Activated T-helper 17 cell treated with anti-CD3 and anti-CD28 coated beads, Interleukin-2, amount 50 U/mL, for 72 hours (primary cell): ENCODE data around the gene THG1L. TPM values are rescaled to one million over a fixed set of nuclear protein-coding genes. Genes with fewer than 3 reads are reported as not detected.
"Not testable (repeated sequence)": the region's sequence is repeated elsewhere in the genome, so short reads cannot be mapped to it uniquely, and the experiment has no call there.

Source experiments
- ATAC-seq: fragments of 150-1000 bp; cut with Tn5 transposase; replicated peaks from 2 replicates; pipeline ENCODE4 v1.10.0; 2021; ENCODE audit warnings: mild to moderate bottlenecking, moderate library complexity
- H3K27ac Mint-ChIP-seq: one replicate; pipeline ENCODE4 v1.8.0; 2022; ENCODE audit warnings: mixed read lengths
- H3K27me3 Mint-ChIP-seq: one replicate; pipeline ENCODE4 v1.8.0; 2022; ENCODE audit warnings: mixed read lengths
- H3K36me3 Mint-ChIP-seq: one replicate; pipeline ENCODE4 v1.8.0; 2022; ENCODE audit warnings: low read depth, mild to moderate bottlenecking, mixed read lengths
- H3K4me1 Mint-ChIP-seq: one replicate; pipeline ENCODE4 v1.8.0; 2022; ENCODE audit warnings: mixed read lengths
- H3K4me3 Mint-ChIP-seq: one replicate; pipeline ENCODE4 v1.8.0; 2022; ENCODE audit warnings: mild to moderate bottlenecking, mixed read lengths
- H3K9me3 Mint-ChIP-seq: one replicate; pipeline ENCODE4 v1.8.0; 2022; ENCODE audit warnings: mixed read lengths
- total RNA-seq, 2 donors: library from RNA; stranded (reverse); gene quantifications; one replicate each; pipeline ENCODE4 v1.2.3, GENCODE V29; 2022

The THG1L gene
- total RNA-seq = 10 to 100 TPM; 11.0 to 12.1 TPM

GRCh38 chr5:157731272-157732129, at the start of gene THG1L:
Gene THG1L (plus strand): TSS chr5:157731420. CDS start chr5:157731441, 21 bp downstream.
- no peaks in the 10 kb centered on the region for H3K9me3 Mint-ChIP-seq
- peaks cover 56% of the 10 kb centered on the region for H3K36me3 Mint-ChIP-seq
- H3K27me3 Mint-ChIP-seq = no peaks in the 10 kb centered on the region
- peak; percentile 95 for ATAC-seq
- H3K4me3 Mint-ChIP-seq = peak within 1 kb of the TSS; percentile 96
- peak within 1 kb of the TSS; percentile 98 for H3K27ac Mint-ChIP-seq
- H3K4me1 Mint-ChIP-seq = peaks cover 20% of the 10 kb centered on the region

- Mint-ChIP-seq H3K27me3 (no peaks in the 10 kb centered on the region), H3K4me3 (no peak overlapping the region), H3K4me1 (no peaks in the 10 kb centered on the region), H3K27ac (no peak overlapping the region), H3K36me3 (no peaks in the 10 kb centered on the region), H3K9me3 (no peaks in the 10 kb centered on the region)
- ATAC-seq = no peak
Observed at GRCh38 chr5:157682257-157682656, 49.0 kb upstream of the THG1L start.

- not testable (repeated sequence) for H3K4me1 Mint-ChIP-seq, H3K4me3 Mint-ChIP-seq, H3K27me3 Mint-ChIP-seq, H3K27ac Mint-ChIP-seq, H3K9me3 Mint-ChIP-seq, ATAC-seq, H3K36me3 Mint-ChIP-seq
Observed at GRCh38 chr5:157686276-157687197, 44.7 kb upstream of the THG1L start.

GRCh38 chr5:157687198-157687554, 44.0 kb upstream of the THG1L start:
- H3K9me3 Mint-ChIP-seq = no peaks in the 10 kb centered on the region
- H3K4me1 Mint-ChIP-seq = no peaks in the 10 kb centered on the region
- no peak for ATAC-seq
- no peak overlapping the region for H3K4me3 Mint-ChIP-seq
- H3K27me3 Mint-ChIP-seq = no peaks in the 10 kb centered on the region
- no peaks in the 10 kb centered on the region for H3K36me3 Mint-ChIP-seq
- H3K27ac Mint-ChIP-seq = no peak overlapping the region

GRCh38 chr5:157689942-157690689, 41.1 kb upstream of the THG1L start:
- Mint-ChIP-seq H3K27me3 (no peaks in the 10 kb centered on the region), H3K4me1 (no peaks in the 10 kb centered on the region), H3K9me3 (no peaks in the 10 kb centered on the region), H3K4me3 (no peak overlapping the region), H3K36me3 (no peaks in the 10 kb centered on the region), H3K27ac (no peak overlapping the region)
- ATAC-seq = peak; percentile 64

GRCh38 chr5:157690690-157691433, 40.4 kb upstream of the THG1L start:
- Mint-ChIP-seq H3K36me3 (no peaks in the 10 kb centered on the region), H3K27ac (no peak overlapping the region), H3K4me3 (peak overlapping the region; percentile 3), H3K4me1 (no peaks in the 10 kb centered on the region), H3K27me3 (no peaks in the 10 kb centered on the region), H3K9me3 (no peaks in the 10 kb centered on the region)
- peak; percentile 9 for ATAC-seq

- H3K4me1 Mint-ChIP-seq, H3K9me3 Mint-ChIP-seq: not testable (repeated sequence)
Observed at GRCh38 chr5:157693816-157694215, 37.4 kb upstream of the THG1L start.

GRCh38 chr5:157696154-157696553, 35.1 kb upstream of the THG1L start:
- H3K27me3 Mint-ChIP-seq, H3K4me3 Mint-ChIP-seq, H3K4me1 Mint-ChIP-seq, H3K36me3 Mint-ChIP-seq, H3K27ac Mint-ChIP-seq, ATAC-seq, H3K9me3 Mint-ChIP-seq: not testable (repeated sequence)

More at GRCh38 chr5:157693816-157694215, 37.4 kb upstream of the THG1L start:
- H3K4me3 Mint-ChIP-seq, H3K27me3 Mint-ChIP-seq, ATAC-seq, H3K36me3 Mint-ChIP-seq, H3K27ac Mint-ChIP-seq: not testable (repeated sequence)

GRCh38 chr5:157698674-157699073, 32.5 kb upstream of the THG1L start:
- H3K9me3 Mint-ChIP-seq, H3K27me3 Mint-ChIP-seq, H3K36me3 Mint-ChIP-seq, H3K4me1 Mint-ChIP-seq, H3K27ac Mint-ChIP-seq, ATAC-seq, H3K4me3 Mint-ChIP-seq: not testable (repeated sequence)

- Mint-ChIP-seq H3K9me3 (no peaks in the 10 kb centered on the region), H3K27ac (no peak overlapping the region), H3K4me3 (no peak overlapping the region), H3K36me3 (no peaks in the 10 kb centered on the region), H3K27me3 (no peaks in the 10 kb centered on the region), H3K4me1 (no peaks in the 10 kb centered on the region)
- ATAC-seq = no peak
Observed at GRCh38 chr5:157703736-157704135, 27.5 kb upstream of the THG1L start.

- Mint-ChIP-seq H3K9me3 (no peaks in the 10 kb centered on the region), H3K36me3 (no peaks in the 10 kb centered on the region), H3K27ac (no peak overlapping the region), H3K27me3 (no peaks in the 10 kb centered on the region), H3K4me1 (peaks cover 13% of the 10 kb centered on the region), H3K4me3 (no peak overlapping the region)
- no peak for ATAC-seq
Observed at GRCh38 chr5:157708866-157709265, 22.4 kb upstream of the THG1L start.

GRCh38 chr5:157709346-157709745, 21.9 kb upstream of the THG1L start:
- Mint-ChIP-seq H3K27me3 (no peaks in the 10 kb centered on the region), H3K27ac (no peak overlapping the region), H3K4me3 (no peak overlapping the region), H3K4me1 (peaks cover 13% of the 10 kb centered on the region), H3K36me3 (no peaks in the 10 kb centered on the region), H3K9me3 (no peaks in the 10 kb centered on the region)
- no peak for ATAC-seq

GRCh38 chr5:157710431-157710830, 20.8 kb upstream of the THG1L start:
- Mint-ChIP-seq H3K27ac (no peak overlapping the region), H3K4me1 (peaks cover 13% of the 10 kb centered on the region), H3K9me3 (no peaks in the 10 kb centered on the region), H3K27me3 (no peaks in the 10 kb centered on the region), H3K4me3 (no peak overlapping the region), H3K36me3 (no peaks in the 10 kb centered on the region)
- ATAC-seq = peak; percentile 68

- Mint-ChIP-seq H3K4me1 (peaks cover 13% of the 10 kb centered on the region), H3K9me3 (no peaks in the 10 kb centered on the region), H3K27me3 (no peaks in the 10 kb centered on the region), H3K36me3 (no peaks in the 10 kb centered on the region), H3K27ac (no peak overlapping the region), H3K4me3 (no peak overlapping the region)
- ATAC-seq = peak; percentile 92
Observed at GRCh38 chr5:157710882-157711281, 20.3 kb upstream of the THG1L start.
